SHP77 treated with DMSO at 0.1 percent for 48 hours (cell line): Measurements from ENCODE around the gene ZNF674.
"Not testable (repeated sequence)": the region's sequence is repeated elsewhere in the genome, so short reads cannot be mapped to it uniquely, and the experiment has no call there.

ENCODE experiments used
- DNase-seq: peaks from one replicate; lab custom pipeline; 2025; lab: John Stamatoyannopoulos, UW

The ZNF674 gene

DNA sequence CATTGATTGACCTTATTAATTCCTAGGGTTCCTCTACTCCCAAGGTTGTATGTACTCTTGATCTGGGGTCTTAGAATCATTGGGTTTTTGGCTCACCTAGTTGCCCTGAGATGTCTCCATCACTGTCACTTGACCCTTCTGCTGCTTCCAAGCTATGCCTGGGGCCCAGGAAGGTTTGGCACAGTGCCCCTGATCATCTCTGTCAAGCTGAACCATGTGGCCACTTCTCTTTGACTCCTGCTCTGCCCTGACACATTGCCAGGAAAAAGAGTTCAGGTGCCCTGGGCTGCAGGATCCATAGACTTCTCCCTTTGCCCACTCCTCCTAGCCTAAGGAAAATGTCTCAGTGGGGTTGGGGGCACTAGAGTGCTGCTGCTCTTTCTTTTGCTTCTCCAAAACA is 24.4 kb upstream of the ZNF674 start:
- DNase-seq: no peak

- DNase-seq: no peak
Measured at GRCh38 chrX:46567388-46567787, 22.2 kb upstream of the ZNF674 start.

DNA sequence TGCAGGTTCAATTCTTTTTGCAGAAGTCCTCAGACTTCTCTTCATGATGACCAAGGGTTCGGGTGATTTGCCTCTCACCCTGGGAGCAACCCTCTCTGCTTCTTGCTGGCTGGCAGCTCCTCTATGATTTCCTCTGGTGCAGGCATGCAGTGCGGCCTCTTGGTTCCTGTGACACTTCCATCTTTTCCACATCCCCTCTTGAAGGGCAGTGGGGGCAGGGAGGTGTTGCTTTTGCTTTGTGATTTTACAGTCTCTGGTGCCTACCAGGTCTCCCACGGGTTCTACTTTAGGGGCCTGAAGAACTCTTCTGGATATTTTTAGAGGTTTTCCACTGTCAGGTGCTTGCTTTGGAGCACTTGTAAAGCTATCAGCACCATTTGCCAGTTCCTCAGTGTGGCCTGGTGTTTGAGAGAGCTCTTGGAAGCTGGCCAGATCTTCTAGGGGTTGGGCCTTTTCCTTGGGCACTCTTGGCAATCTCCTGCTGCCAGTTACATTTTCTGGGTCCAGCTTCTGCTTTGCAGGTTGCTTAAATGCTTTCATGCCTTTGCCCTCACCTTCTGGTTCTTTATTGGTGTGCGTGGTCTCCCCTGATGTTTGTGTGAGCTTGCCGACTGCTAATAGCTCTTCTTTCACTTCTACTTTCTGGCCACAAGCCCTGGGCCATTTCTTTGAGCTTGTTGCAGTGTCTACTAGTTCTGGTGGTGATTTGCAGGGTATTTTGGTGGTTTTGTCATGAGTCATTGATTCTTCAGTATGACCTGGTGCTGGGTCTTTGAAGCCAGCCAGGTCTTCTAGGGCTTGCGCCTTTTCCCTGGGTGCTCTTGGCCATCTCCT is 16.8 kb upstream of the ZNF674 start:
- DNase-seq: no peak

- no peak for DNase-seq
Measured at GRCh38 chrX:46559062-46559461, 13.8 kb upstream of the ZNF674 start.

GRCh38 chrX:46554942-46555341 is 9.7 kb upstream of the ZNF674 start:
- no peak for DNase-seq

GRCh38 chrX:46553935-46554334 is 8.7 kb upstream of the ZNF674 start:
- DNase-seq: no peak

- no peak for DNase-seq
Measured at GRCh38 chrX:46551494-46552128, 6.4 kb upstream of the ZNF674 start.

GRCh38 chrX:46549914-46550313 is 4.7 kb upstream of the ZNF674 start:
- DNase-seq: no peak

DNA sequence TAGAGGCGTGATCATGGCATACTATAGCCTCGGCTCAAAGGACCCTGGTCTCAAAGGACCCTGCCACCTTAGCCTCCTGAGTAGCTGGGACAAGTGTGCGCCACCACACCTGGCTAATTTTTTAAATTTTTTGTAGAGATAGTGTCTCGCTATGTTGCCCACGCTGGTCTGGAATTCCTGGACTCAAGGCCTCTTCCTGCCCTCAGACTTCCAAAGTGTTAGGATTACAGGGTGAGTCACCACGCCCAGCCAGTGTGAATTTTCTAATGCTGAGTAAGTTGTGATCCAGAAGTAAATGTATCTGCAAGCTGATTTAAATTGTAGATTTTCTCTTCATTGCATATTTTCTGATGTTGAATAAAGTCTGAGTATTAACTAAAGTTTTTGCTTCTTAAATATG is 2.6 kb upstream of the ZNF674 start:
- no peak for DNase-seq

- DNase-seq: not testable (repeated sequence)
Measured at GRCh38 chrX:46544527-46544926, 694 bp downstream of the ZNF674 start.

GRCh38 chrX:46543441-46543840 is 1.8 kb downstream of the ZNF674 start:
- DNase-seq: no peak

DNA sequence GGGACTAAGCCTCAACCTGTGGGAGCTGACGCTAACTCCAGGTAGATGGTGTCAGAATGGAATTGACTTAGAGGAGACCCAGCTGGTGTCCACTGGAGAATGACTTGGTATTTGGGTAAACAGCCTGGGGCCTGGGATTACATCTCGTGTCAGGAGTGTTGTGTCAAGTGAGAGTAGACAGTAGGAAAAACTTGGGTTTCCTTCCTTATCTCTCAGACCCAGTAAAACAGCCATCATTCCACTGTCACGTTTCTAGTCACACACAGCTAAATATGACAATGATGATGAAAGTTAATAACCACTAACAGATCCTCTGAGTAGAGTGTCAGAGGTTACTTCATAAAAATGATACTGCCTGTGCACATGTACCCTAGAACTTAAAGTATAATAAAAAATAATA is 13.8 kb downstream of the ZNF674 start:
- DNase-seq: no peak

DNA sequence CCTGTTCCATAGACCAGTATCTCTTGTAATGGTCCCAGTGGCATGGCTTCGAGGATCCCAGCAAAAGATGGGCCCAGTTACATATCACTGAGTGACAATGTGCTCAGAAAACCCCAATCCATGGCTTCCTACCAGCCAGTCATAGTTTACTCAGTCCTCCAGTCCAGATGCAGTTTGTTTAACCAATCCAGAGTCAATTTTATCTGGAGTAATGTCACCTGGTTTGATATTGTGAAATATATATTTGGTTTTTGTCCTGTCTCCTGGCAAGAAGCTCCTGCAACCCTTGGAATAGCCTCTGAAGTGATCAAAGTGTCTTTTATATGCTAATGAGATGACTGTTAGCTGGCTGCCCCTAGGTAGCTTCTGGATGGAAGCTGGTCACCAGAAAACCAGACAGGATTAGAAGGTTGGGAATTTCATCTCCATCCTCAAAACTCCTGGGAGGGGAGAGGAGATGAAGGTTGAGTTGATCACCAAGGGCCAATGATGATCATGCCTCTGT is 14.8 kb downstream of the ZNF674 start:
- not testable (repeated sequence) for DNase-seq

GRCh38 chrX:46529740-46530403 is 15.3 kb downstream of the ZNF674 start:
- not testable (repeated sequence) for DNase-seq

- not testable (repeated sequence) for DNase-seq
Measured at GRCh38 chrX:46528640-46529039, 16.6 kb downstream of the ZNF674 start.

DNA sequence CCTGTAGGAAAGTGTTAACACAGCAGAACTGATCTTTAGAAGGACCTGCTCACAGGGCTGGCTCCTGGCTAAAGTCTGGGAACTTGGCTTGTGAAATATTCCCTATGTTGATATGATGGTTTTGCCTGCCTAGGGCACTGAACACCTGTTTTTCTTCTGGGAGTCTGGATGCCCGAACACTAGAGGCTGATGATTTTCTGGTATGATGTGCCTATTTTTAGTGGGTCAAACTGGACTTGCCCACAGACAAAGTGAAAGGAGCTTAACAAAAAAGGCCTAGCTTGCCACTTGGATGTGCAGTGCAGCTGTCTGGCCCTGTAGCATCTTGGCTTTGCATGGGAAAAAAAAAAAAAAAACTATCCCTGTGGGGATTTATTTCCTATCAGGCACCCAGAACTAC is 39.1 kb downstream of the ZNF674 start:
- DNase-seq: no peak

DNA sequence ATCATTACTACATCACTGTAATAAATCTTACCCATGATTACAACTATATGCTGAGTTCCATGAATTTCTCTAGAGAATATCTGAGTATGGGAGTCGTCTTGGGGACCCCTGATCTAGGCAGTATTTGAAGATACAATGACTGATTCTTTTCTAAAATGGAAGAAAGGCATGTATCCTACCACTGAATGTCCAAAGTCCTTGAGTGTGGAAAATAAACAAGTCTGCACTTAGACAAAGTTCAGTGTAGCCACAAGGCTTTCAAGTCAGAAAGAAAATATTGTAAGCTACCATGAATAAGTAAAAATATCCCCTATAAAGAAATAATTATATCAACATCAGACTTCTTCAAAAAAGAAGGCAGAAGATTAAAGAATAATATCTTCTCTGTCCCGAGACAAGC is 42.4 kb downstream of the ZNF674 start:
- DNase-seq: no peak

DNA sequence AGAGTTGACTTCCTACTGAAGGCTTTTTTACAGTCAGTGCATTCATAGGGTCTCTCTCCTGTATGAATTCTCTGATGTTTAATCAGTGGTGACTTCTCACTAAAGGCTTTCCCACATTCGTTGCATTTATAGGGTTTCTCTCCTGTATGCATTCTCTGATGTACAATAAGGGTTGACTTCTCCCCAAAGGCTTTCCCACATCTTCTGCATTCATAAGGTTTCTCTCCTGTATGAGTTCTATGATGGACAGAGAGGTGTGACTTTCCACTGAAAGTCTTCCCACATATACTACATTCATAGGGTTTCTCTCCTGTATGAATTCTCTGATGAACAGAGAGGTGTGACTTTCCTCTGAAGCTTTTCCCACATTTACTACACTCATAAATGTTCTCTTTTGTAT is 45.2 kb downstream of the ZNF674 start:
- DNase-seq: no peak

DNA sequence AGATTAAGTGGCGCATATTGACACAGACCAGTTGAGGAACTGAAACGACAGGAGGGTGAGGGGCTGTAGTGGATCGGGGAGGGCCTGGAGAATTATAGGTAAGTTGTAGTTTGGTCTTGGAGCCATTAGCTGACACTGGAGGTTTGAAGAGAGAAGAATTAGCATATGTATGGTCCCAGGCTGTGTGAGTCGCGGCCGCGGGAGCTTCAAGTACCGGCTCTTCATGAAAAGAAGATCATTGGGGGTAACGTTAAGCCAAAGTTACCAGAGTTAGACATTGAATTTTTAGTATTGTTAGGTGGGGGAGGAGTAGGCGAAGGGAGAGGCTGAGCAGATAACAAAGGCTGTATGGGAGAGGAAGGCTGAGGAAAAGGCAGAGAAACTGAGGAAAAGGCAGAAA is 56.5 kb downstream of the ZNF674 start:
- DNase-seq: no peak

GRCh38 chrX:46485897-46486296 is 59.3 kb downstream of the ZNF674 start:
- no peak for DNase-seq

GRCh38 chrX:46478634-46479033 is 66.6 kb downstream of the ZNF674 start:
- DNase-seq: not testable (repeated sequence)

- no peak for DNase-seq
Measured at GRCh38 chrX:46477435-46477834, 67.8 kb downstream of the ZNF674 start.

DNA sequence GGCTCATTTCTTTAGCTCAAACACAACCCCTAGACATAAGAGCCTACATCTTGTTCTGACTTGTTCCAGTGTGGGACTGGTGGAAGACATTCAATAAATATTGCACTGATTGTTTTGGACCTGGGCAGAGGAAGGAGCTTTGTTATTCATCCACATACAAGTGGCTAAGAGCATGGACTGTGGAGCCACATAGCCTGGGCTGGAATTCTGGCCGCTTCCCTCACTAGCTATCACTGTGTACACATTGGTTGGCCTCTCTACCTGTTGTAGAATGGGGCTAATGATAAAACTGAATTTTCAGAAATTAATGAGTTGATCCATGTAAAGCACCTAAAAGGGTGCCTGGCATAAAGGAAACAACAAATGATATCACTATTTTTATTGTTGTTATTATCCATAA is 80.0 kb downstream of the ZNF674 start:
- no peak for DNase-seq
